Endothelial cell of umbilical vein (primary cell): ENCODE results near the gene NEMP2. TPM values are rescaled to one million over a fixed set of nuclear protein-coding genes. Genes with fewer than 3 reads are reported as not detected.
A peak's percentile ranks its signal among the peaks of the same experiment; 100 is the strongest.

Experiments
- BruUV-seq: library from RNA; stranded (reverse); fragments of 400-500 nt; replicated peaks from 2 replicates; lab custom pipeline; 2021; lab: Mats Ljungman, UMichigan
- CTCF ChIA-PET: fragments of 300-600, 350-600 bp; sonication (Branson Sonifier 250); formaldehyde crosslinking; loops from one replicate; lab custom pipeline; 2021; ENCODE audit warnings: antibody characterized with exemption, inconsistent platforms; lab: Charles Lee
- POLR2A ChIA-PET: fragments of 300-600, 350-600 bp; sonication (Branson Sonifier 250); formaldehyde crosslinking; loops from one replicate; lab custom pipeline; 2021; ENCODE audit warnings: antibody characterized with exemption, inconsistent platforms; lab: Charles Lee
- DNase-seq: peaks from one replicate; pipeline ENCODE4 v3.0.0-alpha.2; 2011; ENCODE audit warnings: low read depth, low spot score
- FAIRE-seq: peaks from 2 replicates; lab custom pipeline; 2011; peaks lifted over from hg19 to GRCh38; lab: Jason Lieb, UNC
- H2AFZ ChIP-seq: 2 replicates; pipeline ENCODE4 v1.6.0; 2012; ENCODE audit warnings: low read depth, low read length, control low read depth, inconsistent platforms
- H3K27ac ChIP-seq: 2 replicates; pipeline ENCODE4 v1.5.1; 2011; ENCODE audit warnings: low read depth, mild to moderate bottlenecking, control low read depth, low read length, moderate library complexity; ENCODE audit not compliant: insufficient read depth
- H3K27me3 ChIP-seq, 2 experiments: 2 replicates each; pipeline versions ENCODE4 v1.6.0 to v1.6.1; 2011; ENCODE audit warnings: low read length in 2 of 2, mixed read lengths in 1 of 2; ENCODE audit not compliant: control insufficient read depth in 2 of 2, insufficient read depth in 2 of 2
- H3K36me3 ChIP-seq, 2 experiments: 2 replicates in 1 of 2; 3 replicates in 1 of 2; pipeline ENCODE4 v1.5.1; 2011; ENCODE audit warnings: low read length in 2 of 2, mild to moderate bottlenecking in 1 of 2, moderate library complexity in 1 of 2; ENCODE audit not compliant: control insufficient read depth in 2 of 2, insufficient read depth in 2 of 2; ENCODE audit errors: extremely low read depth in 1 of 2
- H3K4me1 ChIP-seq: 3 replicates; pipeline ENCODE4 v1.5.1; 2011; ENCODE audit warnings: mild to moderate bottlenecking, low read length; ENCODE audit not compliant: control insufficient read depth, insufficient read depth; ENCODE audit errors: extremely low read depth
- H3K4me2 ChIP-seq: 2 replicates; pipeline ENCODE4 v1.6.1; 2011; ENCODE audit warnings: low read length, control low read depth, mixed read lengths; ENCODE audit not compliant: insufficient read depth
- H3K4me3 ChIP-seq, 3 experiments: fragments of 200-600 bp in 1 of 3; sonication (generic), shearing (Covaris generic) in 1 of 3; replicated peaks in 1 of 3; 2 replicates each; pipeline ENCODE4 v1.5.1; 2011 to 2016; ENCODE audit warnings: control low read depth in 3 of 3, low read length in 3 of 3, mild to moderate bottlenecking in 2 of 3, inconsistent platforms in 1 of 3, low read depth in 1 of 3, moderate library complexity in 1 of 3; ENCODE audit not compliant: insufficient read depth in 1 of 3
- H3K79me2 ChIP-seq: 2 replicates; pipeline ENCODE4 v1.6.0; 2012; ENCODE audit warnings: low read length, inconsistent platforms; ENCODE audit not compliant: control insufficient read depth, insufficient read depth
- H3K9ac ChIP-seq: replicated peaks from 2 replicates; pipeline ENCODE3; 2011; ENCODE audit warnings: low read length, control low read depth; ENCODE audit not compliant: insufficient read depth; ENCODE audit errors: extremely low read depth
- H3K9me1 ChIP-seq: replicated peaks from 3 replicates; pipeline ENCODE4 v1.6.0; 2011; ENCODE audit warnings: mild to moderate bottlenecking, low read length; ENCODE audit not compliant: control insufficient read depth, insufficient read depth; ENCODE audit errors: extremely low read depth
- H3K9me3 ChIP-seq: replicated peaks from 2 replicates; pipeline ENCODE4 v1.5.1; 2012; ENCODE audit warnings: low read length, inconsistent platforms; ENCODE audit not compliant: control insufficient read depth, insufficient read depth
- H4K20me1 ChIP-seq: replicated peaks from 2 replicates; pipeline ENCODE3; 2011; ENCODE audit warnings: mild to moderate bottlenecking, low read length; ENCODE audit not compliant: control insufficient read depth, insufficient read depth; ENCODE audit errors: extremely low read depth
- EZH2 ChIP-seq: IDR thresholded peaks from 2 replicates; pipeline ENCODE4 v1.6.1; 2012; ENCODE audit warnings: borderline replicate concordance, low read depth, mild to moderate bottlenecking, moderate library complexity, low read length, inconsistent platforms; ENCODE audit not compliant: severe bottlenecking
- FOS ChIP-seq: IDR thresholded peaks from 2 replicates; pipeline ENCODE4 v1.6.1; 2011; ENCODE audit warnings: mild to moderate bottlenecking, low read length, moderate library complexity, borderline replicate concordance; ENCODE audit not compliant: insufficient read depth
- GATA2 ChIP-seq: IDR thresholded peaks from 2 replicates; pipeline ENCODE4 v1.7.0; 2011; ENCODE audit warnings: low read depth, mild to moderate bottlenecking, moderate library complexity, mixed read lengths, low read length; ENCODE audit not compliant: insufficient read length, insufficient read depth
- JUN ChIP-seq: IDR thresholded peaks from 2 replicates; pipeline ENCODE4 v1.6.1; 2011; ENCODE audit warnings: borderline replicate concordance, low read depth; ENCODE audit not compliant: insufficient read length, insufficient read depth
- MYC ChIP-seq: IDR thresholded peaks from one replicate; pipeline ENCODE4 v1.6.1; 2011; ENCODE audit warnings: mild to moderate bottlenecking, low read depth, low read length
- POLR2A ChIP-seq: IDR thresholded peaks from 2 replicates; pipeline ENCODE4 v1.6.1; 2012; ENCODE audit warnings: low read depth, mild to moderate bottlenecking, control low read depth, low read length
- POLR2AphosphoS5 ChIP-seq: IDR thresholded peaks from 2 replicates; pipeline ENCODE4 v1.6.1; 2012; ENCODE audit warnings: low read depth, mild to moderate bottlenecking, control low read depth, low read length, moderate library complexity; ENCODE audit not compliant: insufficient read depth
- dilution Hi-C: fragments of 300-500 bp; cut with MboI; formaldehyde crosslinking; loops from one replicate; pipeline ENCODE4 v1.15.0; 2019; ENCODE audit warnings: low sequenced_read_pairs; ENCODE audit not compliant: extremely low pct_ligation_motif_present
- intact Hi-C: fragments of 100-400 bp; cut with micrococcal nuclease; formaldehyde crosslinking; loops from one replicate; pipeline ENCODE4 v1.10.0; 2022
- polyA plus RNA-seq, 4 experiments: library from polyadenylated mRNA; depleted of rRNA in 3 of 4; stranded (reverse) in 3 of 4; unstranded in 1 of 4; fragments of >200 nt; gene quantifications; 2 replicates each; pipeline versions ENCODE4 v1.2.1 to v1.2.3, GENCODE V29; 2011 to 2012; ENCODE audit warnings: missing spikeins in 1 of 4
- total RNA-seq: library from RNA; stranded (reverse); gene quantifications from 2 replicates; pipeline ENCODE4 v1.2.3, GENCODE V29; 2021
- TF ChIP-seq, protein P1 (sequence below): IDR thresholded peaks from 2 replicates; pipeline ENCODE4 v1.6.1; 2011; ENCODE audit not compliant: insufficient read depth, insufficient read length
- TF ChIP-seq, protein P2 (sequence below), 2 donors: IDR thresholded peaks; 1 replicate in 1 of 2; 2 replicates in 1 of 2; pipeline ENCODE4 v1.5.1; 2011; ENCODE audit warnings: low read length in 2 of 2, mild to moderate bottlenecking in 2 of 2, moderate library complexity in 2 of 2, control low read depth in 1 of 2, inconsistent platforms in 1 of 2, low read depth in 1 of 2; ENCODE audit not compliant: insufficient read depth in 1 of 2; ENCODE audit errors: extremely low read depth in 1 of 2

NEMP2 gene
- total and polyA plus RNA-seq, 2 donors (not counting 3 experiments of a cell fraction or from before 2014, with no cell fraction given) = 3.1 to 8.4 TPM

DNA sequence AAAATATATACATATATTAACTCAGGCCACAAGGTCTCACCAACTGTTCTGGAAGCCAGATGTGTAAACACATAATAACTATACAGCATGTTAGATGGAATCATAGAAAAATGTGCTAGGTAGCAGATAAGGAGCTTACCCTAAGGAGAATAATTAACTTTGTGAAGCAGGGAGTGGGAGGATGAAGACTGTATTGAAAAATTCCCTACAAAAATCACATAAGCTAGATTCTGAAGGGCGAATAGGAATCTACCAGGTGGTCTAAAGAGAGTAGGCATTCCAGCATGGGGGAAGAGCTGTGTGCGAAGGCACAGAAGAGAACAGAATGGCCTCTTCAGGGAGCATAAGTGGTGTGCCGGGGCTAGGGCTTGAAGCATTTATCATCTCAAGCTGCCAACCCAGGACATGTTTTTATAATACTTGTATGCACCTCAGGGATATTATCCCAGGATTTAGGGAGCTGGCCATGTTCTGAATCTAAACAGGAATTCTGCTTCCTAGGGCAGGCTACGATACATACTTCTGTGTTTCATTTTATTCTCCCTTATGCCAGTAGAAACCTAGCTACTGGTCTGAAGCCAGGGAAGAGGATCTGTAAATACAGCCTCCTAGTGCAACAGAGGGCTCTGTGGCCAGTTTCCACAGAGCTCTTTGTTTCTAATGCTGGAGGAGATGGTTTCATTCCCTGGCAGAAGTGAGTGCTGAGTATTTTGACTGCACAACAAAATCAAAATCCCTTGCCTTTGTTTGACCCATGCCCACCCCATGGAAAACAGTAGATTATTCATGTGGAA, 56.7 kb downstream of the NEMP2 start:
- dilution Hi-C loops (no loop called here), intact Hi-C loops (no loop called here)
- DNase-seq (no peak), FAIRE-seq (peak; percentile 21)
- TF ChIP-seq, protein P1, sequence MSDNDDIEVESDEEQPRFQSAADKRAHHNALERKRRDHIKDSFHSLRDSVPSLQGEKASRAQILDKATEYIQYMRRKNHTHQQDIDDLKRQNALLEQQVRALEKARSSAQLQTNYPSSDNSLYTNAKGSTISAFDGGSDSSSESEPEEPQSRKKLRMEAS = no peak
- TF ChIP-seq FOS (no peak), JUN (no peak), POLR2AphosphoS5 (no peak), MYC (no peak), GATA2 (no peak), POLR2A (no peak), EZH2 (no peak)
- TF ChIP-seq, protein P2, sequence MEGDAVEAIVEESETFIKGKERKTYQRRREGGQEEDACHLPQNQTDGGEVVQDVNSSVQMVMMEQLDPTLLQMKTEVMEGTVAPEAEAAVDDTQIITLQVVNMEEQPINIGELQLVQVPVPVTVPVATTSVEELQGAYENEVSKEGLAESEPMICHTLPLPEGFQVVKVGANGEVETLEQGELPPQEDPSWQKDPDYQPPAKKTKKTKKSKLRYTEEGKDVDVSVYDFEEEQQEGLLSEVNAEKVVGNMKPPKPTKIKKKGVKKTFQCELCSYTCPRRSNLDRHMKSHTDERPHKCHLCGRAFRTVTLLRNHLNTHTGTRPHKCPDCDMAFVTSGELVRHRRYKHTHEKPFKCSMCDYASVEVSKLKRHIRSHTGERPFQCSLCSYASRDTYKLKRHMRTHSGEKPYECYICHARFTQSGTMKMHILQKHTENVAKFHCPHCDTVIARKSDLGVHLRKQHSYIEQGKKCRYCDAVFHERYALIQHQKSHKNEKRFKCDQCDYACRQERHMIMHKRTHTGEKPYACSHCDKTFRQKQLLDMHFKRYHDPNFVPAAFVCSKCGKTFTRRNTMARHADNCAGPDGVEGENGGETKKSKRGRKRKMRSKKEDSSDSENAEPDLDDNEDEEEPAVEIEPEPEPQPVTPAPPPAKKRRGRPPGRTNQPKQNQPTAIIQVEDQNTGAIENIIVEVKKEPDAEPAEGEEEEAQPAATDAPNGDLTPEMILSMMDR (IDR thresholded peaks at IDR 0.05; ENCODE audit: extremely low read depth in 1 of 2, insufficient read depth in 1 of 2, low read depth in 1 of 2, low read length in 2 of 2) = no peak
- no peak overlapping the region for H3K9ac ChIP-seq
- H3K4me2 ChIP-seq = no peak overlapping the region
- H3K9me1 ChIP-seq = no peaks in the 10 kb centered on the region
- no peaks in the 10 kb centered on the region for H3K36me3 ChIP-seq
- H3K27me3 ChIP-seq = no peaks in the 10 kb centered on the region
- no peaks in the 10 kb centered on the region for H3K4me1 ChIP-seq
- BruUV-seq = no TSS peak
- no peak overlapping the region for H3K27ac ChIP-seq
- H3K79me2 ChIP-seq = no peaks in the 10 kb centered on the region
- ChIA-PET CTCF (interaction anchor here (0.7 kb wide), 1 partner anchor 23 kb away, joined by 3 read pairs; no protein-coding TSS in a partner anchor), POLR2A (no interaction called here)
- no peak overlapping the region for H3K4me3 ChIP-seq
- H2AFZ ChIP-seq = no peak overlapping the region
- no peaks in the 10 kb centered on the region for H3K9me3 ChIP-seq
- no peaks in the 10 kb centered on the region for H4K20me1 ChIP-seq
